Spinal cord (tissue), 10 donors: Measurements from ENCODE around the gene MRPS5. TPM values are rescaled to one million over a fixed set of nuclear protein-coding genes. Genes with fewer than 3 reads are reported as not detected.
A peak's percentile ranks its signal among the peaks of the same experiment; 100 is the strongest.

Source experiments
- DNase-seq, 6 donors: peaks; one replicate each; pipeline versions ENCODE4 v3.0.0 to v3.0.0-alpha.2; 2013 to 2015; ENCODE audit warnings: low spot score in 6 of 6, low read depth in 4 of 6
- H3K27ac ChIP-seq: one replicate; pipeline ENCODE4 v1.5.1; 2013; ENCODE audit warnings: low read depth, low read length, control low read depth
- H3K27me3 ChIP-seq: one replicate; pipeline ENCODE4 v1.6.1; 2013; ENCODE audit warnings: low read length; ENCODE audit not compliant: control insufficient read depth, insufficient read depth
- H3K36me3 ChIP-seq: one replicate; pipeline ENCODE4 v1.6.1; 2013; ENCODE audit warnings: low read length; ENCODE audit not compliant: control insufficient read depth, insufficient read depth
- H3K4me1 ChIP-seq: one replicate; pipeline ENCODE4 v1.6.1; 2013; ENCODE audit warnings: low read length; ENCODE audit not compliant: control insufficient read depth, insufficient read depth
- H3K4me3 ChIP-seq: one replicate; pipeline ENCODE4 v1.5.1; 2013; ENCODE audit warnings: low read depth, low read length, control low read depth
- H3K9me3 ChIP-seq: one replicate; pipeline ENCODE4 v1.6.1; 2013; ENCODE audit warnings: low read length; ENCODE audit not compliant: control insufficient read depth, insufficient read depth
- WGBS: methylation state at CpG from one replicate; pipeline ENCODE4 v1.1.5; 2013; ENCODE audit warnings: missing lambda C conversion rate; ENCODE audit not compliant: insufficient coverage; 5-methylcytosine and 5-hydroxymethylcytosine counted together
- polyA plus RNA-seq, 2 donors: library from polyadenylated mRNA; unstranded; fragments of 120-200 nt; gene quantifications; one replicate each; pipeline ENCODE4 v1.2.1, GENCODE V29; 2013; ENCODE audit not compliant: insufficient read length in 2 of 2
- total RNA-seq, 2 donors: library from RNA; depleted of rRNA in 1 of 2; stranded (reverse); fragments of 120-200 nt in 1 of 2; fragments of >200 nt in 1 of 2; gene quantifications; one replicate each; pipeline versions ENCODE4 v1.2.3 to v1.2.4, GENCODE V29; 2013 to 2014
- donor health status: healthy.

Gene MRPS5
- total and polyA plus RNA-seq, 4 donors = 53.0 to 86.6 (median 62.9) TPM

GRCh38 chr2:95050385-95051300 is 71.0 kb downstream of the MRPS5 start:
- WGBS = 35% methylated on average over 5 of the region's 7 CpGs
- no peaks in the 10 kb centered on the region for H3K9me3 ChIP-seq
- H3K27ac ChIP-seq = no peak overlapping the region
- H3K4me3 ChIP-seq = no peak overlapping the region
- H3K4me1 ChIP-seq = peaks cover 3% of the 10 kb centered on the region
- no peaks in the 10 kb centered on the region for H3K27me3 ChIP-seq
- no peaks in the 10 kb centered on the region for H3K36me3 ChIP-seq
- DNase-seq = no peak

- H3K4me3 ChIP-seq = no peak overlapping the region
- no peaks in the 10 kb centered on the region for H3K36me3 ChIP-seq
- WGBS = 57% methylated on average over 1 of the region's 6 CpGs
- peaks cover 3% of the 10 kb centered on the region for H3K4me1 ChIP-seq
- H3K9me3 ChIP-seq = no peaks in the 10 kb centered on the region
- H3K27me3 ChIP-seq = no peaks in the 10 kb centered on the region
- H3K27ac ChIP-seq = no peak overlapping the region
- no peak for DNase-seq
Measured at GRCh38 chr2:95049961-95050360, 71.6 kb downstream of the MRPS5 start.

- Histone ChIP-seq H3K36me3 (no peaks in the 10 kb centered on the region), H3K4me1 (peaks cover 3% of the 10 kb centered on the region), H3K27ac (no peak overlapping the region), H3K27me3 (no peaks in the 10 kb centered on the region), H3K9me3 (no peaks in the 10 kb centered on the region), H3K4me3 (no peak overlapping the region)
- DNase-seq = no peak
- 96% methylated on average over 10 of the region's 10 CpGs for WGBS
Measured at GRCh38 chr2:95049683-95049955, 72.0 kb downstream of the MRPS5 start.

GRCh38 chr2:95048825-95049682 is 72.6 kb downstream of the MRPS5 start:
- no peaks in the 10 kb centered on the region for H3K27me3 ChIP-seq
- no peaks in the 10 kb centered on the region for H3K9me3 ChIP-seq
- no peak overlapping the region for H3K4me3 ChIP-seq
- no peaks in the 10 kb centered on the region for H3K36me3 ChIP-seq
- DNase-seq = no peak
- WGBS = 88% methylated on average over 9 of the region's 15 CpGs
- H3K4me1 ChIP-seq = peaks cover 3% of the 10 kb centered on the region
- H3K27ac ChIP-seq = no peak overlapping the region

GRCh38 chr2:95047629-95048510 is 73.7 kb downstream of the MRPS5 start:
- H3K4me3 ChIP-seq = no peak overlapping the region
- DNase-seq = no peak
- WGBS = 88% methylated on average over 17 of the region's 17 CpGs
- H3K9me3 ChIP-seq = no peaks in the 10 kb centered on the region
- peaks cover 14% of the 10 kb centered on the region for H3K4me1 ChIP-seq
- no peak overlapping the region for H3K27ac ChIP-seq
- H3K27me3 ChIP-seq = no peaks in the 10 kb centered on the region
- no peaks in the 10 kb centered on the region for H3K36me3 ChIP-seq

GRCh38 chr2:95046371-95047112 is 75.1 kb downstream of the MRPS5 start:
- no peak overlapping the region for H3K4me3 ChIP-seq
- no peaks in the 10 kb centered on the region for H3K27me3 ChIP-seq
- H3K27ac ChIP-seq = no peak overlapping the region
- WGBS = 88% methylated on average over 13 of the region's 13 CpGs
- DNase-seq = no peak
- no peaks in the 10 kb centered on the region for H3K36me3 ChIP-seq
- H3K4me1 ChIP-seq = peaks cover 24% of the 10 kb centered on the region
- H3K9me3 ChIP-seq = no peaks in the 10 kb centered on the region

GRCh38 chr2:95044601-95045000 is 77.0 kb downstream of the MRPS5 start:
- no peak for DNase-seq
- H3K27me3 ChIP-seq = no peaks in the 10 kb centered on the region
- peaks cover 25% of the 10 kb centered on the region for H3K4me1 ChIP-seq
- 94% methylated on average over 4 of the region's 5 CpGs for WGBS
- no peak overlapping the region for H3K27ac ChIP-seq
- no peak overlapping the region for H3K4me3 ChIP-seq
- H3K9me3 ChIP-seq = no peaks in the 10 kb centered on the region
- H3K36me3 ChIP-seq = no peaks in the 10 kb centered on the region

- H3K4me1 ChIP-seq = peaks cover 25% of the 10 kb centered on the region
- no peaks in the 10 kb centered on the region for H3K9me3 ChIP-seq
- H3K27me3 ChIP-seq = no peaks in the 10 kb centered on the region
- H3K27ac ChIP-seq = no peak overlapping the region
- WGBS = 30% methylated on average over 12 of the region's 17 CpGs
- H3K4me3 ChIP-seq = no peak overlapping the region
- peak in 4 of 6 donors; percentile 31 to 79 (median 64) for DNase-seq
- no peaks in the 10 kb centered on the region for H3K36me3 ChIP-seq
Measured at GRCh38 chr2:95043300-95044093, 78.1 kb downstream of the MRPS5 start.
